Transverse colon (tissue), 4 donors: ENCODE results near the gene FOXR1.

Experiments used
- EP300 ChIP-seq: sonication (generic); formaldehyde crosslinking; IDR thresholded peaks from one replicate; pipeline ENCODE4 v1.6.1; 2017; ENCODE audit warnings: antibody characterized with exemption, low read depth
- POLR2A ChIP-seq: fragments of 450-650 bp; IDR thresholded peaks from one replicate; pipeline ENCODE4 v1.6.1; 2016; ENCODE audit warnings: antibody characterized with exemption, mild to moderate bottlenecking, moderate library complexity
- POLR2AphosphoS5 ChIP-seq, 3 donors: sonication (generic); formaldehyde crosslinking; IDR thresholded peaks; one replicate each; pipeline ENCODE4 v1.6.1; 2016; ENCODE audit warnings: antibody characterized with exemption in 3 of 3
- TF ChIP-seq, protein P1 (sequence below), 5 experiments: fragments of 200-600 bp in 3 of 5; fragments of 450-650 bp in 2 of 5; sonication (generic) in 3 of 5; IDR thresholded peaks; 1 replicate in 2 of 5; 2 replicates in 3 of 5; pipeline ENCODE4 v1.5.1; 2016 to 2017; ENCODE audit warnings: antibody characterized with exemption in 5 of 5, inconsistent platforms in 3 of 5, mild to moderate bottlenecking in 2 of 5, moderate library complexity in 1 of 5

DNA sequence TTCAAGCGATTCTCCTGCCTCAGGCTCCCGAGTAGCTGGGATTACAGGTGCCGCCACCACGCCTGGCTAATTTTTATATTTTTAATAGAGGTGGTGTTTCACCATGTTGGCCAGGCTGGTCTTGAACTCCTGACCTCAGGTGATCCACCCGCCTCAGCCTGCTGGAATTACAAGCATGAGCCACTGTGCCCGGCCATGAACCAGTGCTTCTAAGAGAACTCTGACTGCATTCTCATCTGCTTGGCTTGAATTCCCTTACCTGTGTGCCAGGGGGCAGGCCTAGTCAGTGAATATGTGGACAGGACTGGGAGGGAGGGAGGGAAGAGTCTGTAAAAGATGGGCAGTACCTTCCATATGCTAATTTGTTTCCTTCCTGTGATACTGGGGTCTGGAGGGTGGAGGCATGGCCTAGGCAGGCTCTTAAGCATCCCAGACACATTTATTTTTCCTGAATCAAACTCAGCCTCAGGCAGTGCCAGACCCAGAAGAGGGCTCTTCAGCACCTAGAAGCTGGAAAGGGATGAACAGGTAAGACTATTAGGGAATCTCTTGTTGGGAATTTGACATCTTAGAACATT, 40.0 kb downstream of the FOXR1 start:
- TF ChIP-seq, protein P1, sequence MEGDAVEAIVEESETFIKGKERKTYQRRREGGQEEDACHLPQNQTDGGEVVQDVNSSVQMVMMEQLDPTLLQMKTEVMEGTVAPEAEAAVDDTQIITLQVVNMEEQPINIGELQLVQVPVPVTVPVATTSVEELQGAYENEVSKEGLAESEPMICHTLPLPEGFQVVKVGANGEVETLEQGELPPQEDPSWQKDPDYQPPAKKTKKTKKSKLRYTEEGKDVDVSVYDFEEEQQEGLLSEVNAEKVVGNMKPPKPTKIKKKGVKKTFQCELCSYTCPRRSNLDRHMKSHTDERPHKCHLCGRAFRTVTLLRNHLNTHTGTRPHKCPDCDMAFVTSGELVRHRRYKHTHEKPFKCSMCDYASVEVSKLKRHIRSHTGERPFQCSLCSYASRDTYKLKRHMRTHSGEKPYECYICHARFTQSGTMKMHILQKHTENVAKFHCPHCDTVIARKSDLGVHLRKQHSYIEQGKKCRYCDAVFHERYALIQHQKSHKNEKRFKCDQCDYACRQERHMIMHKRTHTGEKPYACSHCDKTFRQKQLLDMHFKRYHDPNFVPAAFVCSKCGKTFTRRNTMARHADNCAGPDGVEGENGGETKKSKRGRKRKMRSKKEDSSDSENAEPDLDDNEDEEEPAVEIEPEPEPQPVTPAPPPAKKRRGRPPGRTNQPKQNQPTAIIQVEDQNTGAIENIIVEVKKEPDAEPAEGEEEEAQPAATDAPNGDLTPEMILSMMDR (IDR thresholded peaks at IDR 0.05): no peak
- TF ChIP-seq EP300 (no peak), POLR2AphosphoS5 (IDR thresholded peaks at IDR 0.05) (no peak), POLR2A (no peak)
